Stomach smooth muscle (tissue), 2 donors: ENCODE results near the gene AP4M1.

Source experiments
- H3K27ac ChIP-seq: one replicate; pipeline ENCODE4 v1.7.0; 2013; ENCODE audit warnings: mild to moderate bottlenecking, low read length, inconsistent platforms
- H3K27me3 ChIP-seq, 2 donors: one replicate each; pipeline ENCODE4 v1.7.0; 2013; ENCODE audit warnings: low read length in 2 of 2; ENCODE audit not compliant: insufficient read depth in 2 of 2, control insufficient read depth in 1 of 2
- H3K36me3 ChIP-seq, 2 donors: one replicate each; pipeline ENCODE4 v1.7.0; 2013; ENCODE audit warnings: low read length in 2 of 2; ENCODE audit not compliant: control insufficient read depth in 2 of 2, insufficient read depth in 2 of 2
- H3K4me1 ChIP-seq: one replicate; pipeline ENCODE4 v1.7.0; 2013; ENCODE audit warnings: low read length; ENCODE audit not compliant: control insufficient read depth, insufficient read depth
- H3K4me3 ChIP-seq, 2 donors: one replicate each; pipeline ENCODE4 v1.7.0; 2013; ENCODE audit warnings: low read length in 2 of 2
- H3K9ac ChIP-seq, 2 donors: one replicate each; pipeline ENCODE4 v1.7.0; 2013; ENCODE audit warnings: low read length in 2 of 2, mild to moderate bottlenecking in 1 of 2
- H3K9me3 ChIP-seq, 2 donors: one replicate each; pipeline ENCODE4 v1.7.0; 2013; ENCODE audit warnings: low read length in 2 of 2; ENCODE audit not compliant: control insufficient read depth in 2 of 2
- donor health status: healthy.
- donor health status: Pancreatic carcinoma.

AP4M1 gene

GRCh38 chr7:100153708-100154535 lies 52.5 kb downstream of the AP4M1 start:
- peaks cover 11 to 22% of the 10 kb centered on the region in 2 donors for H3K36me3 ChIP-seq
- H3K4me3 ChIP-seq, result no peak overlapping the region
- no peak overlapping the region for H3K27ac ChIP-seq
- H3K9ac ChIP-seq, result no peak overlapping the region
- no peaks in the 10 kb centered on the region for H3K27me3 ChIP-seq
- H3K4me1 ChIP-seq, result peaks cover 29% of the 10 kb centered on the region
- H3K9me3 ChIP-seq, result no peaks in the 10 kb centered on the region

DNA sequence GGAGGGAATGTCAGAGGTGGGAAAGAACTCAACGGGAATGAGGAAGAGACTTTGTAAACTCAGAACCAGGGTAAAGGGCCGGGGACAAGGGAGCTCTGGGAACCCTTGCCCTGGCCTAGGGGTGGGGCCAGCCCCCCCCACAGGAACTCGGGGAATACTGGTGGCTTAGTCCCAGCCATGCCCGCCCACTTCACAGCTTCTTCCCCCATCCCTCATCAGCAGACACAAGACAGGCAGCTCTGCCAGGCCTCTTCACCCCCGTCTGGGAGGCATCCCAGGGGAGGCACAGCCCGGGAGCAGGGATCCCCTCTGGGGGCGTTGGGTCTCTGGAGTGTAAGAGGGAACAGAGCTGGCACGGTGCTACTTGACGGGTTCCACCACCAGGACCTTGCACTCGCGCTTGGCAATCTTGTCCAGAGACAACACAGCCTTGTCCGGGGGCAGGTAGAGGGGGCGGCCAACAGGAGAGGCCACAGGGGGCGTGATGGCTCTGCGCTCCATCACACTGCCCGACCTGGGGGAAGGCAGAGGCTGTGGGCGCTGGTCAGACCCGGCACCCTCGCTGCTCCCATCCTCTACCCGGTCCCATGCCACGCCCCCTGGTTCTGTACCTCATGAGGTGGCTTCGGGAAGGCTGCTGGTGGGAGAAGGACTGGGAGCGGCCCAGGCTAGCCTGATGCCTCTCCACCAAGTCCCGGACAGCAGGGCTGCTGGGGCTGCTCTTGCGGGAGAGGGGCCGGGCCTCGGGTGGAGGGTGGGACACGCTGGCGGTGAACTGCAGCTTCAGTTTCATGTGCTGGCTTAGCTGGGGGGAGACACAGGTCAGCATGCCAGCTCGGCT lies 53.4 kb downstream of the AP4M1 start:
- H3K27ac ChIP-seq, result no peak overlapping the region
- no peaks in the 10 kb centered on the region for H3K9me3 ChIP-seq
- H3K9ac ChIP-seq, result no peak overlapping the region
- H3K4me3 ChIP-seq, result no peak overlapping the region
- H3K36me3 ChIP-seq, result peaks cover 11 to 22% of the 10 kb centered on the region in 2 donors
- H3K4me1 ChIP-seq, result peaks cover 27% of the 10 kb centered on the region
- H3K27me3 ChIP-seq, result no peaks in the 10 kb centered on the region

DNA sequence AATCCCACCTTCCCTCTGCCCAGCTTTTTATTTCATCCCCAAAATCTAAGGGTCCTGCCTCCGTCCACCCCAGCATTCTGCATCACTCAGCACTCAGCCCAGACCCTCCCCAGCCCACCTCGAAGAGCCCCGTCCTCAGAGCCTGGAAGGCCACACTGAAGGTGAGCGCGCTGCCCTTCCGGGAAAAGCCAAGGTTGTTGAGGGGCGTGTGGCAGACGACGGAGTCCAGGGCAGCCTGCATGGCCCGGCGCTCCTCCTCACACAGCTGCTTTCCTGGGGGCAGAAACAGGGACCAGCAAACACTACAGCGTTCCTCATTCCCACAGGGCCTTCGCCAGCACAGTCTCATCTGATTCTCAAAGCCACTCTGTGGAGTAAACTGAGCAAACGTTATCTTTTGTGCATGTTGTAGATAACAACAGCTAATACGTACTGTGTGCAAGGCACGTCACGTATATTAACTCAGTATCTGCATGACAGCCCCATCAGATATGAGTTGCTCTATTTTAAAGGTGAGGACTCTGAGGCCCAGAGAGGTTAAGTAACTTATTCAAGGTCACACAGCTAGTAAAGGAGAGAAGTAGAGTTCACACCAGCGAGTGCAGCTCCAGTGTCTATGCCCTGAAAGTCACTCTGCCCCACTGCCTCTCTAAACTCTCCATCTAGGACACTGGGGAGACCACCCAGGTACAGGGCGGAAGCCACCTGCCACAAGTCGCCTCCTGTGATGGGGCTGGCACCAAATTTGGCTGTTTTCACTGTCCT lies 54.3 kb downstream of the AP4M1 start:
- Histone ChIP-seq H3K9me3 (no peaks in the 10 kb centered on the region), H3K27ac (no peak overlapping the region), H3K4me1 (peaks cover 26% of the 10 kb centered on the region), H3K36me3 (peaks cover 11 to 22% of the 10 kb centered on the region in 2 donors), H3K27me3 (no peaks in the 10 kb centered on the region), H3K9ac (no peak overlapping the region), H3K4me3 (no peak overlapping the region)

GRCh38 chr7:100156331-100157068 lies 55.1 kb downstream of the AP4M1 start:
- Histone ChIP-seq H3K36me3 (peaks cover 11 to 22% of the 10 kb centered on the region in 2 donors), H3K9ac (no peak overlapping the region), H3K27me3 (no peaks in the 10 kb centered on the region), H3K9me3 (no peaks in the 10 kb centered on the region), H3K4me3 (no peak overlapping the region), H3K4me1 (peaks cover 26% of the 10 kb centered on the region), H3K27ac (no peak overlapping the region)

GRCh38 chr7:100157069-100157333 lies 55.6 kb downstream of the AP4M1 start:
- H3K27me3 ChIP-seq, result no peaks in the 10 kb centered on the region
- H3K36me3 ChIP-seq, result peaks cover 11 to 22% of the 10 kb centered on the region in 2 donors
- no peak overlapping the region for H3K9ac ChIP-seq
- no peak overlapping the region for H3K27ac ChIP-seq
- H3K9me3 ChIP-seq, result no peaks in the 10 kb centered on the region
- H3K4me3 ChIP-seq, result no peak overlapping the region
- peaks cover 26% of the 10 kb centered on the region for H3K4me1 ChIP-seq

GRCh38 chr7:100157334-100158228 lies 56.1 kb downstream of the AP4M1 start:
- H3K4me3 ChIP-seq, result peak overlapping the region; percentile 44 to 81
- peak overlapping the region; percentile 55 for H3K27ac ChIP-seq
- no peaks in the 10 kb centered on the region for H3K9me3 ChIP-seq
- no peaks in the 10 kb centered on the region for H3K27me3 ChIP-seq
- peaks cover 26% of the 10 kb centered on the region for H3K4me1 ChIP-seq
- H3K36me3 ChIP-seq, result peaks cover 11 to 22% of the 10 kb centered on the region in 2 donors
- peak overlapping the region; percentile 73 to 80 for H3K9ac ChIP-seq
